SH-SY5Y (cell line): ENCODE measurements around the gene URB2.

Experiments used
- GATA2 ChIP-seq: IDR thresholded peaks from 2 replicates; pipeline ENCODE4 v1.6.1; 2011; ENCODE audit warnings: mild to moderate bottlenecking, low read depth, low read length
- GATA3 ChIP-seq: IDR thresholded peaks from 2 replicates; pipeline ENCODE4 v1.6.1; 2011; ENCODE audit warnings: low read depth, mild to moderate bottlenecking, low read length, moderate library complexity

- no peak for TF ChIP-seq GATA2
- no peak for TF ChIP-seq GATA3
These were observed 3.2 kb downstream of the URB2 start for GRCh38 chr1:229629261-229629660.
